Measurements from ENCODE around the gene FER1L5. TPM values are rescaled to one million over a fixed set of nuclear protein-coding genes. Genes with fewer than 3 reads are reported as not detected.

FER1L5 gene
- total RNA-seq, 1 experiment from 2014 or later, result 0.07 TPM

- Histone ChIP-seq H3K9me3 (peaks cover 3% of the 10 kb centered on the region; the same call in 1 of the 2 replicates), H3K4me3 (ENCODE audit: low read depth, low read length) (no peak overlapping the region), H3K27me3 (replicated peaks; ENCODE audit: control insufficient read depth, insufficient read depth, low read length) (no peaks in the 10 kb centered on the region), H3K36me3 (ENCODE audit: control insufficient read depth, insufficient read depth, low read length) (no peaks in the 10 kb centered on the region), H3K4me1 (no peaks in the 10 kb centered on the region)
- CTCF ChIA-PET, result no interaction called here
- no TSS peak for BruUV-seq (replicated peaks)
- POLR2A ChIA-PET, result no interaction called here
- Mint-ChIP-seq H3K4me3 (ENCODE audit: unreplicated experiment) (no peak overlapping the region), H3K27me3 (ENCODE audit: insufficient read depth, unreplicated experiment) (no peaks in the 10 kb centered on the region), H3K9me3 (ENCODE audit: unreplicated experiment) (no peaks in the 10 kb centered on the region), H3K36me3 (ENCODE audit: insufficient read depth, unreplicated experiment) (no peaks in the 10 kb centered on the region), H3K27ac (ENCODE audit: unreplicated experiment) (no peak overlapping the region), H3K4me1 (ENCODE audit: low read depth, unreplicated experiment) (peaks cover 7% of the 10 kb centered on the region)
- DNase-seq, result peak in 1 of 2 experiments; percentile 15
- TF ChIP-seq, protein P1, sequence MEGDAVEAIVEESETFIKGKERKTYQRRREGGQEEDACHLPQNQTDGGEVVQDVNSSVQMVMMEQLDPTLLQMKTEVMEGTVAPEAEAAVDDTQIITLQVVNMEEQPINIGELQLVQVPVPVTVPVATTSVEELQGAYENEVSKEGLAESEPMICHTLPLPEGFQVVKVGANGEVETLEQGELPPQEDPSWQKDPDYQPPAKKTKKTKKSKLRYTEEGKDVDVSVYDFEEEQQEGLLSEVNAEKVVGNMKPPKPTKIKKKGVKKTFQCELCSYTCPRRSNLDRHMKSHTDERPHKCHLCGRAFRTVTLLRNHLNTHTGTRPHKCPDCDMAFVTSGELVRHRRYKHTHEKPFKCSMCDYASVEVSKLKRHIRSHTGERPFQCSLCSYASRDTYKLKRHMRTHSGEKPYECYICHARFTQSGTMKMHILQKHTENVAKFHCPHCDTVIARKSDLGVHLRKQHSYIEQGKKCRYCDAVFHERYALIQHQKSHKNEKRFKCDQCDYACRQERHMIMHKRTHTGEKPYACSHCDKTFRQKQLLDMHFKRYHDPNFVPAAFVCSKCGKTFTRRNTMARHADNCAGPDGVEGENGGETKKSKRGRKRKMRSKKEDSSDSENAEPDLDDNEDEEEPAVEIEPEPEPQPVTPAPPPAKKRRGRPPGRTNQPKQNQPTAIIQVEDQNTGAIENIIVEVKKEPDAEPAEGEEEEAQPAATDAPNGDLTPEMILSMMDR (IDR thresholded peaks at IDR 0.05; ENCODE audit: insufficient read depth in 1 of 2, low read depth in 1 of 2, low read length in 1 of 2, severe bottlenecking in 1 of 2, unreplicated experiment in 1 of 2), result no peak
- intact Hi-C loops (cut with micrococcal nuclease; ENCODE audit: unreplicated experiment), result no loop called here
These were observed 20.6 kb downstream of the FER1L5 start for GRCh38 chr2:96663177-96663576.

DNA sequence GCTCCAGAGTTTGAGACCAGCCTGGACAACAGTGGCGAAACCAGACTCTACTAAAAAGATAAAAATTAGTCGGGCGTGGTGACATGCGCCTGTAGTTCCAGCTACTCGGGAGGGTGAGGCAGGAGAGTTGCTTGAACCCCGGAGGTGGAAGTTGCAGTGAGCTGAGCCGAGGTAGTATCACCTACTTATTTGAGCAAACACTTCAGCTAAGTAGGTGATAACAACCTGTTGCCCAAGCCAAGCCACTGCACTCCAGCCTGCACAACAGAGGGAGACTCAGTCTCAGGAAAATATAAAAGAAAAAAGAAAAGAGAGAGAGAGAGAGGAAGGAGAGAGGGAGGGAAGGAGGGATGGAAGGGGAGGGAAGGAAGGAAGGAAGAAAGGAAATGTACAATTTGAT lies 21.3 kb downstream of the FER1L5 start:
- Histone ChIP-seq H3K9me3 (peaks cover 3% of the 10 kb centered on the region; the same call in 1 of the 2 replicates), H3K4me1 (no peaks in the 10 kb centered on the region), H3K4me3 (ENCODE audit: low read depth, low read length) (no peak overlapping the region), H3K27me3 (replicated peaks; ENCODE audit: control insufficient read depth, insufficient read depth, low read length) (no peaks in the 10 kb centered on the region), H3K36me3 (ENCODE audit: control insufficient read depth, insufficient read depth, low read length) (no peaks in the 10 kb centered on the region)
- intact Hi-C loops (cut with micrococcal nuclease; ENCODE audit: unreplicated experiment), result no loop called here
- DNase-seq, result peak in 1 of 2 experiments; percentile 8
- Mint-ChIP-seq H3K4me1 (ENCODE audit: low read depth, unreplicated experiment) (peaks cover 7% of the 10 kb centered on the region), H3K27me3 (ENCODE audit: insufficient read depth, unreplicated experiment) (no peaks in the 10 kb centered on the region), H3K4me3 (ENCODE audit: unreplicated experiment) (no peak overlapping the region), H3K27ac (ENCODE audit: unreplicated experiment) (no peak overlapping the region), H3K9me3 (ENCODE audit: unreplicated experiment) (no peaks in the 10 kb centered on the region), H3K36me3 (ENCODE audit: insufficient read depth, unreplicated experiment) (no peaks in the 10 kb centered on the region)
- ChIA-PET POLR2A (no interaction called here), CTCF (no interaction called here)
- no TSS peak for BruUV-seq (replicated peaks)
- TF ChIP-seq, protein P1 (IDR thresholded peaks at IDR 0.05; ENCODE audit: insufficient read depth in 1 of 2, low read depth in 1 of 2, low read length in 1 of 2, severe bottlenecking in 1 of 2, unreplicated experiment in 1 of 2), result no peak

DNA sequence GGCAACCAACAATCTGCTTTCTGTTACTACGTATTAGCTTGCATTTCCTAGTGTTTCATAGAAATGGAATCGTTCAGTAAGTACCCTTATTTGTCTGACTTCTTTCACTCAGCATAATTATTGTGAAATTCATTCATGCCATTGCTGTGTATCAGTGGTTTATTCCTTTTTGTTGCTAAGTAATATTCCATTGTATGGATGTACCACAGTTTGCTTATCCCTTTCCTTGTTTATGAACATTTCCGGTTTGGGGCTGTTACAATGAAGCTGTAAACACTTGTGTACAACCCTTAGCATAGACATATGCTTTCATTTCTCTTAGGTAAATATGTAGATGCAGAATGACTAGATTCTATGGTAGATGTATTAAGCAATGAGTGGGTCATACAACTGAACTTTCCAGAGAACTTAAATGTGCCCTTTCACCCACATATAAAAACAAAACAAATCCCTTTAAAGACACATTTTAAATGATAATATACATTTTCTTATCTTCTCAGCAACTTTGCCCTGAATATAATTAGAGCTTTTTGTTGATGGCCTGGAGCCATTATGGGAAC lies 21.9 kb downstream of the FER1L5 start:
- Mint-ChIP-seq H3K4me1 (ENCODE audit: low read depth, unreplicated experiment) (peaks cover 13% of the 10 kb centered on the region), H3K9me3 (ENCODE audit: unreplicated experiment) (no peaks in the 10 kb centered on the region), H3K4me3 (ENCODE audit: unreplicated experiment) (no peak overlapping the region), H3K27ac (ENCODE audit: unreplicated experiment) (no peak overlapping the region), H3K36me3 (ENCODE audit: insufficient read depth, unreplicated experiment) (no peaks in the 10 kb centered on the region), H3K27me3 (ENCODE audit: insufficient read depth, unreplicated experiment) (no peaks in the 10 kb centered on the region)
- POLR2A ChIA-PET, result interaction anchor here (1.0 kb wide), 1 partner anchor 96 kb away, joined by 3 read pairs; no protein-coding TSS in a partner anchor
- H3K36me3 ChIP-seq (ENCODE audit: control insufficient read depth, insufficient read depth, low read length), result no peaks in the 10 kb centered on the region
- TF ChIP-seq, protein P1 (IDR thresholded peaks at IDR 0.05; ENCODE audit: insufficient read depth in 1 of 2, low read depth in 1 of 2, low read length in 1 of 2, severe bottlenecking in 1 of 2, unreplicated experiment in 1 of 2), result no peak
- peaks cover 3% of the 10 kb centered on the region; the same call in 1 of the 2 replicates for H3K9me3 ChIP-seq
- H3K4me1 ChIP-seq, result no peaks in the 10 kb centered on the region
- no TSS peak for BruUV-seq (replicated peaks)
- DNase-seq, result no peak
- no peak overlapping the region for H3K4me3 ChIP-seq (ENCODE audit: low read depth, low read length)
- CTCF ChIA-PET, result no interaction called here
- intact Hi-C loops (cut with micrococcal nuclease; ENCODE audit: unreplicated experiment), result no loop called here
- H3K27me3 ChIP-seq (replicated peaks; ENCODE audit: control insufficient read depth, insufficient read depth, low read length), result no peaks in the 10 kb centered on the region

All from Caco-2 (cell line).